Neuronal stem cell (in vitro differentiated cells): Measurements from ENCODE around the gene SLC66A2.
A peak's percentile ranks its signal among the peaks of the same experiment; 100 is the strongest.

Experiments
- DNase-seq: peaks from one replicate; pipeline ENCODE4 v3.0.0-alpha.2; 2013; ENCODE audit warnings: low spot score
- H2AFZ ChIP-seq: one replicate; pipeline ENCODE4 v1.6.1; 2013; ENCODE audit warnings: mild to moderate bottlenecking, low read length, inconsistent platforms
- H2AK5ac ChIP-seq: 2 replicates; pipeline ENCODE4 v1.6.1; 2013; ENCODE audit warnings: low read depth, mild to moderate bottlenecking, inconsistent platforms, low read length, moderate library complexity, mixed read lengths
- H2BK120ac ChIP-seq: 2 replicates; pipeline ENCODE4 v1.6.1; 2013; ENCODE audit warnings: low read depth, mild to moderate bottlenecking, inconsistent platforms, low read length, moderate library complexity, mixed read lengths
- H2BK12ac ChIP-seq: one replicate; pipeline ENCODE4 v1.6.1; 2013; ENCODE audit warnings: low read length, inconsistent platforms
- H2BK15ac ChIP-seq: 2 replicates; pipeline ENCODE4 v1.6.1; 2013; ENCODE audit warnings: mild to moderate bottlenecking, low read length, inconsistent platforms, mixed read lengths
- H2BK5ac ChIP-seq: one replicate; pipeline ENCODE4 v1.6.1; 2013; ENCODE audit warnings: inconsistent platforms, mild to moderate bottlenecking, low read length, moderate library complexity
- H3K14ac ChIP-seq: one replicate; pipeline ENCODE4 v1.6.1; 2013; ENCODE audit warnings: low read length, inconsistent platforms
- H3K18ac ChIP-seq: 2 replicates; pipeline ENCODE4 v1.6.1; 2013; ENCODE audit warnings: low read length, inconsistent platforms
- H3K23ac ChIP-seq: 2 replicates; pipeline ENCODE4 v1.6.1; 2013; ENCODE audit warnings: low read depth, mild to moderate bottlenecking, mixed read lengths, low read length, inconsistent platforms; ENCODE audit not compliant: poor library complexity
- H3K27ac ChIP-seq: replicated peaks from 3 replicates; pipeline ENCODE4 v1.5.1; 2013; ENCODE audit warnings: low read length, inconsistent platforms
- H3K27me3 ChIP-seq, 3 experiments: 2 replicates each; pipeline ENCODE4 v1.6.1; 2013; ENCODE audit warnings: low read length in 3 of 3, mild to moderate bottlenecking in 2 of 3, inconsistent platforms in 1 of 3, low read depth in 1 of 3, mixed read lengths in 1 of 3, moderate library complexity in 1 of 3; ENCODE audit not compliant: control insufficient read depth in 3 of 3, insufficient read depth in 3 of 3
- H3K36me3 ChIP-seq, 2 donors: replicated peaks in 1 of 2; 2 replicates each; pipeline ENCODE4 v1.6.1; 2013; ENCODE audit warnings: low read length in 2 of 2; ENCODE audit not compliant: control insufficient read depth in 2 of 2, insufficient read depth in 2 of 2
- H3K4ac ChIP-seq: 2 replicates; pipeline ENCODE4 v1.6.1; 2013; ENCODE audit warnings: inconsistent platforms, mild to moderate bottlenecking, low read length, moderate library complexity
- H3K4me1 ChIP-seq, 2 donors: 1 replicate in 1 of 2; 2 replicates in 1 of 2; pipeline ENCODE4 v1.6.1; 2013; ENCODE audit warnings: low read length in 2 of 2, low read depth in 1 of 2; ENCODE audit not compliant: control insufficient read depth in 2 of 2, insufficient read depth in 1 of 2
- H3K4me2 ChIP-seq: one replicate; pipeline ENCODE4 v1.6.1; 2013; ENCODE audit warnings: mild to moderate bottlenecking, low read length, inconsistent platforms; ENCODE audit not compliant: insufficient read depth, poor library complexity, severe bottlenecking
- H3K4me3 ChIP-seq, 2 donors: 2 replicates each; pipeline ENCODE4 v1.5.1; 2013; ENCODE audit warnings: low read length in 2 of 2, mild to moderate bottlenecking in 2 of 2, inconsistent platforms in 1 of 2, moderate library complexity in 1 of 2
- H3K79me1 ChIP-seq: one replicate; pipeline ENCODE4 v1.6.1; 2013; ENCODE audit warnings: low read depth, mild to moderate bottlenecking, inconsistent platforms, low read length, moderate library complexity
- H3K9ac ChIP-seq: one replicate; pipeline ENCODE4 v1.6.1; 2013; ENCODE audit warnings: mild to moderate bottlenecking, low read depth, low read length, inconsistent platforms; ENCODE audit not compliant: poor library complexity
- H3K9me3 ChIP-seq, 2 donors: replicated peaks in 1 of 2; 2 replicates each; pipeline versions ENCODE3 to v1.6.1; 2013; ENCODE audit warnings: low read length in 2 of 2, mild to moderate bottlenecking in 2 of 2, inconsistent platforms in 1 of 2, low read depth in 1 of 2, mixed read lengths in 1 of 2, moderate library complexity in 1 of 2; ENCODE audit not compliant: control insufficient read depth in 2 of 2, insufficient read depth in 1 of 2
- H4K8ac ChIP-seq: one replicate; pipeline ENCODE4 v1.6.1; 2013; ENCODE audit warnings: low read depth, mild to moderate bottlenecking, inconsistent platforms, low read length, moderate library complexity
- H4K91ac ChIP-seq: one replicate; pipeline ENCODE4 v1.6.1; 2013; ENCODE audit warnings: low read length, low read depth, mild to moderate bottlenecking, inconsistent platforms; ENCODE audit not compliant: poor library complexity
- WGBS, 2 donors: extraction: QIAGEN DNeasy Blood & Tissue Kit; methylation state at CpG; one replicate each; pipeline ENCODE4 v1.1.7; 2013; ENCODE audit warnings: missing lambda C conversion rate in 2 of 2, mixed read lengths in 1 of 2; ENCODE audit not compliant: insufficient read length in 2 of 2, insufficient replicate concordance in 1 of 2; ENCODE audit errors: extremely low coverage in 2 of 2; 5-methylcytosine and 5-hydroxymethylcytosine counted together

Gene SLC66A2

DNA sequence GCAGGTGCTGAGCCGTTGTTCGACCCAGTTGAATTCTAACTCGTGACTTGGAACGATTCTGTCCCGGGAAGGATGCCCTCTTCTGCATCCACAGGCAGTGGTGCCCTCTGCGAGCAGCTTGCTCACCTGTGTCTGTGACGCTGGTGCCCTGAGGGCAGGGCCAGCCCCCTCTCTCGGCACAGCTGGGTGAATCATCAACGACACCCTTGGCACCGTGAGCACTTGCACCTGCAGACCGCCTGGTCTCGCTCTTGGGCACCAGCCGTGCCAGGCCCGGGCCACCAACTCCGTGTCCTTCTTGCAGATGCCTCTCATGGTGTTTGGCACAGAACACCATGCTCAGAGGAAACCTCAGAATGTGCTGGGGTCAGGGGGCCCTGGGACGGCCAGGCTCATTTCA lies 75.0 kb downstream of the SLC66A2 start:
- H2BK5ac ChIP-seq = no peak overlapping the region
- DNase-seq = no peak
- no peak overlapping the region for H3K27ac ChIP-seq
- H3K4ac ChIP-seq = no peak overlapping the region
- no peak overlapping the region for H2AFZ ChIP-seq
- H3K27me3 ChIP-seq = peaks cover 0 to 32% (median 0%) of the 10 kb centered on the region in 3 experiments
- H2AK5ac ChIP-seq = peak overlapping the region; percentile 86
- H2BK12ac ChIP-seq = peak overlapping the region; percentile 30
- H4K91ac ChIP-seq = no peak overlapping the region
- peak overlapping the region; percentile 37 for H3K23ac ChIP-seq
- peak overlapping the region; percentile 24 for H3K9ac ChIP-seq
- no peak overlapping the region for H4K8ac ChIP-seq
- H3K14ac ChIP-seq = no peak overlapping the region
- H3K4me3 ChIP-seq = no peak overlapping the region
- peaks cover 2 to 13% of the 10 kb centered on the region in 2 donors for H3K4me1 ChIP-seq
- no peak overlapping the region for H2BK15ac ChIP-seq
- no peaks in the 10 kb centered on the region for H3K9me3 ChIP-seq
- H3K4me2 ChIP-seq = no peak overlapping the region
- H2BK120ac ChIP-seq = no peak overlapping the region
- H3K18ac ChIP-seq = peak overlapping the region; percentile 76
- no peaks in the 10 kb centered on the region for H3K79me1 ChIP-seq
- no peaks in the 10 kb centered on the region for H3K36me3 ChIP-seq
- WGBS, 2 donors = no CpG with 5 or more reads among the region's 16 CpGs

DNA sequence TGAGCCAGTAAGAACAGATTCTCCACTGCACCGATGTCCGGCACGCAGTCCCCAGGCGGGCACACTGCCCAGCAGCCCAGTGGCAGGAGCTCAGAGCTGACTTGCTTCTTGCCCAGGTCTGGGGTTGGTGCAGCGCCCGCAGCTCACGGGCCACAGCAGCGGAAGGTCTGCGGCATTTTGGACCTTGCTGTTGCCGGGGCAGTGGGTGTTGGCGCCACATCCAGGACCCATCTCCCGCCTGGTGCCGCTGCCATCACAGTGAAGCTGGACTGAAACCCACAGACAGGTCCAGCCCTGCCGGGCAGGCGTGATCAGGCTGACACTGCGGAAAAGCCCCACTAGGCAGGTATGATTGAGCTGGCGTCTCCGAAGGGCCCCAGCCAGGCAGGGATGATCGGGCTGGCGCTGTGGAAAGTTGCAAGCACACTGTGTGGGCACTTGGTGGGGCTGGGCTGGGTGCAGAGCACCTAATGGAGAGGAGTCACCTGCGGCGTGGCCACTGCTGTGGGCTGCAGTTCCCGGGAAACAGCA lies 75.5 kb downstream of the SLC66A2 start:
- Histone ChIP-seq H2BK12ac (no peak overlapping the region), H3K4me3 (no peak overlapping the region), H3K23ac (peak overlapping the region; percentile 37), H3K4me1 (peaks cover 2 to 13% of the 10 kb centered on the region in 2 donors), H3K27ac (no peak overlapping the region), H2BK120ac (no peak overlapping the region), H3K18ac (peak overlapping the region; percentile 27), H3K27me3 (peaks cover 0 to 32% (median 0%) of the 10 kb centered on the region in 3 experiments), H2BK15ac (peak overlapping the region; percentile 51), H2BK5ac (no peak overlapping the region), H3K9ac (no peak overlapping the region), H2AK5ac (peak overlapping the region; percentile 32), H3K4me2 (no peak overlapping the region), H4K91ac (no peak overlapping the region), H2AFZ (no peak overlapping the region), H3K4ac (no peak overlapping the region), H3K14ac (no peak overlapping the region), H3K9me3 (no peaks in the 10 kb centered on the region), H3K79me1 (no peaks in the 10 kb centered on the region), H3K36me3 (no peaks in the 10 kb centered on the region), H4K8ac (no peak overlapping the region)
- WGBS, 2 donors = no CpG with 5 or more reads among the region's 23 CpGs
- DNase-seq = no peak

DNA sequence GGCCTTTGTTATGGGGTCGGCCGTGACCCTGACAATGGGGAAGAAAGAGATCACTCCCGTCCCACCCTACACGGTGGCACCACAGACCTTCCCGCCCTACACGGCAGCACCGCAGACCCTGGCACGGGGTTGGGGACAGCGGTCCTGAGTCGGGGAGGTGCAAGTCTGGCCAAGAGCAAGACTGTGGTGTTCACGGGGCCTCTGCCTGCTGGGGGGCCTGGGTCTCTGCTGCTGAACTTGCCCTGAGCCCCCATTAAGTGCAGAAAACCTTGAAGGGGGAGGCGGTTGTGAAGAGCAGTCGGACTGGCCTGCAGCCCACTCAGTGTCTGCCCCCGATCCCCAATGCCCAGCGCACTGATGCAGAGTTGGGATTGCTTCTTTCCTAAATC lies 75.9 kb downstream of the SLC66A2 start:
- Histone ChIP-seq H4K91ac (no peak overlapping the region), H3K9ac (no peak overlapping the region), H3K9me3 (no peaks in the 10 kb centered on the region), H2AK5ac (peak overlapping the region; percentile 72), H2BK15ac (peak overlapping the region; percentile 47), H3K27me3 (peaks cover 0 to 32% (median 0%) of the 10 kb centered on the region in 3 experiments), H3K36me3 (no peaks in the 10 kb centered on the region), H3K23ac (no peak overlapping the region), H3K4me1 (peaks cover 2 to 13% of the 10 kb centered on the region in 2 donors), H2AFZ (no peak overlapping the region), H2BK120ac (no peak overlapping the region), H3K4ac (no peak overlapping the region), H3K27ac (no peak overlapping the region), H3K14ac (no peak overlapping the region), H4K8ac (no peak overlapping the region), H3K4me2 (no peak overlapping the region), H2BK12ac (no peak overlapping the region), H3K18ac (peak overlapping the region; percentile 21), H3K4me3 (no peak overlapping the region), H3K79me1 (no peaks in the 10 kb centered on the region), H2BK5ac (no peak overlapping the region)
- DNase-seq = no peak
- WGBS, 2 donors = no CpG with 5 or more reads among the region's 15 CpGs

DNA sequence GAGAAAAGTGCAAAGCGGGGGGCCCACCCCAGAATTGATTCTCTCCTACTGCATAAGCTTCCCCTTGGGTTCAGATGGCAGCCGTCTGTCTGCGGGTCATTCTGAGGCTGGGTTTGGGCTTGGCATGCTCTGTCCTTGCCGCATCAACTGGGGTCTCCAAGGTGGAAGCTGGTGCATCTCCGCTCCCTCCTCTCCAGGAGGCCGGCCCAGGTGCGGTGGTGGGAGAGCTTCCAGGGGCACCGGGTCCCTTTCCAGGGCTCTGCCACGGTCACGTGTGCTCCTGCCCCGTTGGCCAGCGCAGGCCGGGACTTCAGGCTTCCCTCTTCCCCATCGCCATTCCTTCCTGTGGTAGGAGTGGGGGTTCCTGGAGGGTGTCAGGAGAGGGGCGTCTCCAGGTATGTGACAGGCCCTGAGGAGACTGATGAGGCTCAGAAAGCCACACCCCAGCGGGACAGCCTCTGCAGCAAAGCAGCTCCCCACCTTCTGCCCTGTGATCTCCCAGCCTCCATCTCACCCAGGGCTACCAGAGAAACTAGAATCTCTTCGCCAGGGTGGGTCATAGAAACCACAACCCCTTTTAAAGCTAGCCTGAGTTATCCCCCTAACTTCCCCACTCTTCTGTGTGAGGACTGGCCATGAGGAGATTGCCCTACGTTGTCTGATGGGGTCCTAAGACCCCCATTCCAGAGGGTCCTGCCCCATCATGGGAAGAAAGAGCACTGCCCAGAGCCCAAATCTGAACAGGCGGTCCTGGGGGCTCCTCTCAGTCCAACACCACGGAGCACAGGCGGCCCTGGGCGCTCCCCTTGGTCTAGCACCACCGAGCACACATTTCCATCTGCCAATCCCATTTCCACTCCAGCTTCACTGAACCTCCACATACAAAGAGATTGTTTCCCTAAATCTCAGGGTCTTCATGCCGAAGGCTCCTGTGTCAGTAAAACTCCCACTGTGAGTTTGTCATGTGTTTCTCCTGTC lies 76.6 kb downstream of the SLC66A2 start:
- Histone ChIP-seq H3K9ac (peak overlapping the region; percentile 44), H2BK5ac (no peak overlapping the region), H3K18ac (peak overlapping the region; percentile 38), H3K4me3 (no peak overlapping the region), H3K9me3 (no peaks in the 10 kb centered on the region), H3K14ac (no peak overlapping the region), H4K8ac (no peak overlapping the region), H2BK12ac (no peak overlapping the region), H3K4me2 (no peak overlapping the region), H2BK15ac (no peak overlapping the region), H3K79me1 (no peaks in the 10 kb centered on the region), H2AK5ac (peak overlapping the region; percentile 72), H3K27ac (no peak overlapping the region), H3K27me3 (peaks cover 0 to 32% (median 0%) of the 10 kb centered on the region in 3 experiments), H3K23ac (no peak overlapping the region), H3K4ac (no peak overlapping the region), H2AFZ (no peak overlapping the region), H4K91ac (no peak overlapping the region), H2BK120ac (no peak overlapping the region), H3K36me3 (no peaks in the 10 kb centered on the region), H3K4me1 (peaks cover 2 to 13% of the 10 kb centered on the region in 2 donors)
- DNase-seq = no peak
- WGBS, 2 donors = no CpG with 5 or more reads among the region's 24 CpGs
